GM12873 (cell line): Measurements from ENCODE around the gene GRAP.

Experiments used
- TF ChIP-seq, protein P1 (sequence below): IDR thresholded peaks from 2 replicates; pipeline ENCODE4 v1.5.1; 2012; ENCODE audit warnings: low read depth, mild to moderate bottlenecking, moderate library complexity, low read length, control low read depth; ENCODE audit not compliant: insufficient read depth; ENCODE audit errors: missing control alignments

GRAP gene

DNA sequence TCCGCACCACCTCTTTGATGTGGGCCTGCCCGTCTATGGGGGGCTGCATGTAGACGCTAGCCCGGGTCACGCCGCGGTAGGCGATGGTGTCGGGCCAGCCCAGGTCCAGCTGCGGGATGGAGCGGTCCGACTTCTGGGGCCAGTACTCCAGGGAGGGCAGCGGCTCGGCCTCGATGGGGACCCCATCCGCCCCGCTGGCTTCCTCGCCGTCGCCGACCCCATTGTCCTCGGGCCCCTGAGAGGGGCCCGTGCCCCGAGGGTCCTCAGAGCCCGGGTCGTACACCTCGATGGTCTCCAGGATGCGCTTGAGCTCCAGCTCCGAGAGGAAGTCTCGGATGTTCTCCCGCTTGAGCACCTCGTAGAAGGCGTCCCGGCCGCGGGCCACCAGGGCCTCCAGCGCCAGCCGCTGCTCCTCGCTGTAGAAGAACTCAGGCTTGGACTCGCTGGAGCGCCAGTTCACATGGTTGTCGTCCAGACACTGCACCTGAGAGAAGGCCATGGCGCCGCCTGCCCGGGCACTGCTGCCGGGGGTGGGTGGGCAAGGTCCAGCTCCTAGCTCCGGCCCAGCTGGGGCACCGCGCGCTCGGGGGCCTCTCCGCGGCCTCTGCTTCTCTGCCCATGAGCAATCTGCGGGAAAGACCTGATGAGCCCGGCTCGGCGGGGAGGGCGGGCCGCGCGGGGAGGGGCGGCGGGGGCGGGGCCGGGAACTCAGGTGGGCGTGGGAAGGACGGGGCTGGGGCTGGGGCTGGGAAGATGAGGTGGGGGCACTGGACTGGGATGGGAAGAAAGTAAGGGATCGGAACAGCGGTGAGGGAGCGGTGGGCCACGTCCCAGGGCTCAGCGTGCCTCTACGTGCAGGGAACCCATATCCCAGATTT lies 43.0 kb downstream of the GRAP start:
- TF ChIP-seq, protein P1, sequence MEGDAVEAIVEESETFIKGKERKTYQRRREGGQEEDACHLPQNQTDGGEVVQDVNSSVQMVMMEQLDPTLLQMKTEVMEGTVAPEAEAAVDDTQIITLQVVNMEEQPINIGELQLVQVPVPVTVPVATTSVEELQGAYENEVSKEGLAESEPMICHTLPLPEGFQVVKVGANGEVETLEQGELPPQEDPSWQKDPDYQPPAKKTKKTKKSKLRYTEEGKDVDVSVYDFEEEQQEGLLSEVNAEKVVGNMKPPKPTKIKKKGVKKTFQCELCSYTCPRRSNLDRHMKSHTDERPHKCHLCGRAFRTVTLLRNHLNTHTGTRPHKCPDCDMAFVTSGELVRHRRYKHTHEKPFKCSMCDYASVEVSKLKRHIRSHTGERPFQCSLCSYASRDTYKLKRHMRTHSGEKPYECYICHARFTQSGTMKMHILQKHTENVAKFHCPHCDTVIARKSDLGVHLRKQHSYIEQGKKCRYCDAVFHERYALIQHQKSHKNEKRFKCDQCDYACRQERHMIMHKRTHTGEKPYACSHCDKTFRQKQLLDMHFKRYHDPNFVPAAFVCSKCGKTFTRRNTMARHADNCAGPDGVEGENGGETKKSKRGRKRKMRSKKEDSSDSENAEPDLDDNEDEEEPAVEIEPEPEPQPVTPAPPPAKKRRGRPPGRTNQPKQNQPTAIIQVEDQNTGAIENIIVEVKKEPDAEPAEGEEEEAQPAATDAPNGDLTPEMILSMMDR: no peak

DNA sequence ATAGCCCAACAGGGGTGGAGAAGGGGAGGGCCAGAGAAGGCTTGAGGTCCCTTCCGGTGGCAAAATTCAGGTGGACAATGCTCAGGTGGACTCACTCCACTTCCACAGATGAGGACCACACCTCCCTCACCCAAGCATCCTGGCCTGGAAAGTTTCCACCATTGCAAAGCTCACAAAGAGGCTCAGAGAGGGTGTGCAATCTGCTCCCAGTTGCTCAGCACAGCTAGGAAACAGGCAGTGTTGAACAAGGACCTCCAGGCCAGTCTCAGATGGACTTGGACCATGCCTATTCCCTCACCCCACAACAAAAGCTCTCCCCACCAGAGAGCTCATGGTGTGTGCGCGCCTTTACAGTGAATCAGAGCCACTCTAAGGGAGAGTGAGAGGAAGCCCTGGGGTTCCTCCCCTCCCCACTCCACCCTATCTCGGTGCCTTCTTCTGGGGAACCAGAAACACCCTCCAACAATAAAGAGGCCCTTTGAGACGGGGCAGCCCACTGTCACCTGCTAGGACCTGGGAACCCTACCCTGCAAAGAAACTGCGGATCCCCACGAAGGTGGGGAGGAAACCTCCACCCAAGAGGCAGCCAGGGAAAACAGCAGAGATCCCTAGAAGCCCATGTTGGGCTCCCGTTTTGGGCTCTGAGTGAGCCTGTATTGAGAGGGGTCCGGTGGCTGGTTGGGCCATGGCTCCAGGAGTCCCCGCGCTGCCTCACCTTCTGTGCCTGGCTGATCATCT lies 43.8 kb downstream of the GRAP start:
- TF ChIP-seq, protein P1: no peak

DNA sequence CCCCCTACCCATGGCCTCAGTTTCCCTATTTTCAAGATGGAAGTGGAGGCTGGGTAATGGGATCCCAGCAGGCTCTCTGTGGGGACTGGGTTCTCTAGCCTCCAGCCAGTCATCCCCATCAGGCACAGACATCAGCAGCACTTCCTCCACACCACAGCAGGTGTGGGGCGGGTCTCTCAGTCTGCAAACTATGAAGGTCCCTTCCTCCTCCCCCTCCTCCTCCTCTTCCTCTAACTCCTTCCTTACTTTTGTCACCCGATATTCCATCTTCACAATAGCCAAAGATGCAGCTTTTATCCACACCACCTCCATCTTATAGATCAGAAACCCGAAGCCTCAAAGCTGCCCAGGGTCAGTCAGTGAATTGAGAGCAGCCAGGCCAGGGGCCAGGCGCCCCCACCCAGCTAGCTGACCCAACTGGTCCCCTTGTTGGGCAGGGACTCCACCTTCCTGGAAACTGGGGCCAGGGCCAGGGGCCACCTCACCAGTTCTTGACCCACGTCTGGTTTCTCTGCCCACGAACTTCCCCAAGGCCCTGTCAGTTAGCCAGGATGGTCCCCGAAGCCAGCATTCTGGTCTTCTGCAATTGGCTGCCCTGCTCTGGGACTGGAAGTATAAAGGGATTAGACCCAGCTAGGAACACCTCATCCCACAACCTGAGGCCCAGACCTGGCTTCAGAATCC lies 44.7 kb downstream of the GRAP start:
- TF ChIP-seq, protein P1: no peak

DNA sequence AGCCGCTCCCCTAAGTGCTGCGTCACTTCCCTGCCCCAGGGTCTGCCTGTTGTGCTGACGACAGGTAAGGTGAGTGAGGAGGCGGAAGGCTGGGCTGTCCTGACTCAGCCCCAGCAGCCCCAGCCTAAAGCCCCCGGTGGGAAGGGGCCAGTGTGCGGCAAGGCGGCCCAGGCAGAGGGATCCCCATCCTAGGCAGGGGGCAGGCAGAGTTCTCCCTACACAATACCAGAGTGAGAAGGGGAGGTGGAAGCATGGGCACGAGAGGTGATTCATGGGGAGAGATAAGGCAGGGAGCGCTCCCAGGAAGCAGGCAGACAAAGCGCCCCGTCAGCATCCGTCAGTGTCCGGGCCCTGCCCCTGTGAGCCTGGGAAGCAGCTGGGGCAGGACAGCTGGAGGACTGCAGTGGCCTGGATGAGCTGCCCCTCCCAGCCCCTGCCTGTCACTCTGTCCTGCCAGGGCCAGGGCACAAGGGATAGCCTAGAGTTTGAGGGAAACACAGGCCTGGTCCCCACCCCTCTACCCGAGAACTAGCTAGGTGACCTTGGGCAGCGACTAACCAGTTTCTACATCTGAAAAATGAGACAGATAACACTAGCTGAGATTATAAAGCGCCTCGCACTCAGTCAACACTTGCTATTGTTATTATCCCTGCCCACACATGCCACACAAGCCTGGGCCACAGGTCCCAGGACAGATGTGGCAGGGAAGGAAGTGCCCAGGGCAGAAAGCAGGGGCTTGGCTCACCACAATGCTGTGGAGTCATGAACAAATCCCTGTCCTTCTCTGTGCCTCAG lies 46.0 kb downstream of the GRAP start:
- TF ChIP-seq, protein P1: no peak

DNA sequence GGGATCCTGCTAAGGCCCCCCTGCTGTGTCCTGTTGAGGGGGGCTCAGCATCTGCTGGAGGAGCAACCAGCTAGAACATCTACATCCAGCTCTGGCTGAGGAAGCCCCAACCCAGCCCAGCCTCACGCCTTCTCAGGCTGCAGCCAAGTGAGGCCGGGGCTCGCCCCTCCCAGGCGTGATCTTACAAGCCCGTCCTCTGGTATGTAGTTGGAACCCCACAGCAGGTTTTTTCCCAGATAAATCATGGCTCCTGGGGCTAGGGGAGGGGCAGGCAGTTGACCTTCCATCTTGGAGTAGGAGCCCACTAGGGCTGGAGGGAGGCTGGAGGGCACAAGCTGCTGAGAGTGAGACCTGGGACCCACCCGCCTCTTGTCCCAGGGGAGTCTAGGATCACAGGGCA lies 46.8 kb downstream of the GRAP start:
- TF ChIP-seq, protein P1: no peak

DNA sequence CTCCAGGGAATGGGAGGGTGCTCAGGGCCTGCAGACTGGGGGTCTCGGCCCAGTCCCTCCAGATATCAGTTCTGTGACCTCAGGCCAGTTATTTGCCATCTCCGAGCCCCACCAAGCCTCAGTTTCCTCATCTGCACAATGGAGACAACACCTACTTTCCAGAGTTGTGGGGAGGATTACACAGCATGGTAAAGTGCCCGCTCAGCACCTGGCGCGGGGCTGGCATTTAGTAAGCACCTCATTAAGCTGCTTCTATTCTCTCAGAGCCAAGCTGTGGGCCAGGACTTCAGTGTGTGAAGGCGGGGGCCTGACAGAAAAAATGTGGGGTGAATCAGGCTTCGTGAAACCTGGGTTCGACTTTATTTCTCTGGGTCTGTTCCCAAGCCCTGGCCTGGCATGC lies 47.4 kb downstream of the GRAP start:
- TF ChIP-seq, protein P1: no peak
